NCI-H2107 (cell line): ENCODE measurements around the gene POP4.
A peak's percentile ranks its signal among the peaks of the same experiment; 100 is the strongest.
"Not testable (repeated sequence)": the region's sequence is repeated elsewhere in the genome, so short reads cannot be mapped to it uniquely, and the experiment has no call there.

ENCODE experiments used
- DNase-seq: peaks from one replicate; lab custom pipeline; 2025; lab: John Stamatoyannopoulos, UW

The POP4 gene, protein sequence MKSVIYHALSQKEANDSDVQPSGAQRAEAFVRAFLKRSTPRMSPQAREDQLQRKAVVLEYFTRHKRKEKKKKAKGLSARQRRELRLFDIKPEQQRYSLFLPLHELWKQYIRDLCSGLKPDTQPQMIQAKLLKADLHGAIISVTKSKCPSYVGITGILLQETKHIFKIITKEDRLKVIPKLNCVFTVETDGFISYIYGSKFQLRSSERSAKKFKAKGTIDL

DNA sequence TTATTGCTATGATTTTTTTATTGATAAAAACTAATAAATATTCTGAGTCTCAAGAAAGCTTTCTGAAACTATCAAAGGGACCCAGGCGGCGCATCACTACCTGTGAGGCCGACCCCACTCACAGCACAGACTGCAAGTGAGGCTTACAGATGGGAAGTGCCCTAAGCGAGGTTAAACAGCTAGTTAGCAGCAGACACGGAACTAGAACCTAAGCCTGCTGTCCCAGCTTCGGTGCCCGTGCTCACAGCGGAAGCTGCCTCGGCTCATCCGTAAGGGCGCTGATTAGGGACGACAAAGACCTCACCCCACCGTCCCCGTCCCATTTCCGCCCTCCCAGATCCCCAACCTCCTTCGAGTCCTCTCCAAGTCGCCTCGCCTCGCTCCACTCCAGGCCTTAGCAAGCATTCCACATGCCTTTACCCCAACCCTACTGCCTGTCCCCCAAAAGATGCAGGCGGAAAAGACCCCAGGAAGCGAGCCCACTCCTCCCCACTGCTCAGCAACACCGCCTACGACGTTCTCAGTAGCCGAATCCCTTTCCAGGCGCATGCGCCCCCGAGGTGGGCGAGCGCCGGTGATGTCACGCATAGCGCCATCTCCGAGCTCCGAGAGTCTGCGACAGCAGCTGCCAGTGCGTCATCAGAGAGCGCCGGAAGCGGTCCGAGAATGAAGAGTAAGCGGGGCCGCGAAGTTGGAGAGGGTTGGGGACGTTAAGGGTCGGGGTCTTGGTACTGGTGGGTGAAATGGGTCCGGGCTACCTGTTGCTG is at the start of gene POP4:
TSS of gene POP4 (plus strand) at position 631 of the 767 bp plus-strand sequence. CDS start at position 667, 36 bp downstream.
- peak; percentile 92 for DNase-seq

DNA sequence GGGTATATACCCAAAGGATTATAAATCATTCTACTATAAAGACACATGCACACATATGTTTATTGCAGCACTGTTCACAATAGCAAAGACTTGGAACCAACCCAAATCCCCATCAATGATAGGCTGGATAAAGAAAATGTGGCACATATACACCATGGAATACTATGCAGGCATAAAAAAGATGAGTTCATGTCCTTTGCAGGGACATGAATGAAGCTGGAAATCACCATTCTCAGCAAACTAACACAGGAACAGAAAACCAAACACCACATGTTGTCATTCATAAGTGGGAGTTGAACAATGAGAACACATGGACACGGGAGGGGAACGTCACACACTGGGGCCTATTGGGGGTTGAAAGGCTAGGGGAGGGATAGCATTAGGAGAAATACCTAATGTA is 47.0 kb upstream of the POP4 start:
- not testable (repeated sequence) for DNase-seq

GRCh38 chr19:29559743-29560142 is 46.3 kb upstream of the POP4 start:
- no peak for DNase-seq

GRCh38 chr19:29560313-29561075 is 45.6 kb upstream of the POP4 start:
- DNase-seq = peak; percentile 47

DNA sequence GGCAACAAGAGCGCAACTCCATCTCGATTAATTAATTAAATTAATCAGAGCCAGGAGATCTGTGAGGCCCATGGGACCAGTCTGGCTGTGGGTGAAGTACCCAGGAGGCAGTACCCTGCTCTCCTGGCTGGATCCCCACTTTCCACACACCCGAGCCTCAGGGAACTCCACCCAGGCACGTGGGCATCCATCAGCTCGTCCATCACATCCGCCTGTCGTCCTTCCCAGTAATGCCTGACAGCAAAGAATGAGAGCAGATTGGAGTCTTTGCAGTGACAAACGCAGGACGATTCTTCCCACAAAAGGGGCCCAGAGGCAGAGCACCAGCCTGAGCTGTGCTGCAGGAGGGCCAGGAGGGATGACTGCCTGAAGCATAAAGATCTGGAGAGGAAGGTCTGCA is 44.5 kb upstream of the POP4 start:
- no peak for DNase-seq

DNA sequence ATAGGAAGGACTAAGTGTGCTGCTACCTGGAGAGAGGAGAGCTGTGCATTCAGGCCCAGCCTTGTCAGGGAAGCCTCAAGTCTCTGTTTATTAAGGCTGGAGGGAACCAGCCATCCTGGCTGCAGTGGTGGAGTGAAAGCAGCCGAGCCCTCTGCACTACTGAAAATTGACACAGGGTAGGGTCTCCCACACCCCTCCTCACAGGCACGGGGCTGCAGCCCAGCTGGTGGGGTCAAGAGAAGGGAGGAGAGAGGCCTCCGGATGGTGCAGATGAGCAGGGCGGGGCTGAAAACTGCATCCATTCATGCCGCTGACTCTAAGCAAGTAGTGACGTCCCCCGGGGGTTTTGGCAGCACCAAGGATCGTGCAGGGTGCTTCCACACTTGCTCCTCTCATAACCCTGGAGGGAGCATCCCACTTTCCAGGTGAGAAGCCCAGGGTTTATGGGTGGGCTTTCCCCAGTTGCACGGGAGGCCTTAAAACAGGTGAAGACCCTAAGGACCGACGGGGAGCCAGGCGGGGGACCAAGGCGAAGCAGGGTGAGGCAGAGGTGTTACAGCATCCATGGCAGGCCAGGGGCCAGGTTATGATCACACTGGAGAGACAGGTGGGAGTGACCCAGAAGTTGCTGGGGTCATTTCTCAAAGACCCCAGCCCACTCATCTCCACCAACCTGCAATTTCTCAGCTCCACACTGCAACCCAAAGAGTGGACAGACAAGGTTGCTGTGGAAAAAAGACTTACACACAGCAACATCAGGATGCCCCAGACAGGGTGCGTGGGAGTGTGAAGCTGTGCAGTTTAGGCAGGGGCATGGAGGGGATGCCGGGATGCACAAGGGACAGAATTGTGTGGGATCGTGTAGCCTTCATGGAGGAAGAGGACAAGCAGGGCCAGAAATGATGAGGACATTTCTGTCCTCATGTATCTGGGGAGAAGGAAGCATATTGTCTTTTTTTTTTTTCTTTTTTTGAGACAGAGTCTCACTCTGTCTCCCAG is 43.5 kb upstream of the POP4 start:
- no peak for DNase-seq

GRCh38 chr19:29563486-29564101 is 42.5 kb upstream of the POP4 start:
- no peak for DNase-seq

DNA sequence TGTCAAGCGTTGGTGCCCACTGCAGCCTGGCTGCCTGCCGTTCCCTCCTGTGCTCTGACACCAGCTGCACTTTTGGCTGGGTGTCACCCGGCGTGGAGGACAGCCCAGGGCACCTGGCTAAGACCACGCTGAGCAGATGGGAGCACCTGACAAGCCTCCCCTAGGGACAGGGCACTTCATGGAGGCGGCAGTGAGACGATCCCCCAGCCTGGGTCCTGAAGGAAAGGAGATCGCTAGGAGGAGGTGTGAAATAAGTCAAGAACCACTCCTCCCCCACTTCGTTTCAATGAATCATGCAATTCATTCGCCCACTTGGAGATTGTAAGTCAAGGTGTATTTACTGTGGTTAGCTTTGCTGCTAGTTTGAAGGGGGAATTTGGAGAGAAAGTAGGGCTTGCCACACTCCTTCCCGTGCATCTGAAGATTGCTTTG is 41.5 kb upstream of the POP4 start:
- DNase-seq = peak; percentile 48

GRCh38 chr19:29565171-29565570 is 40.9 kb upstream of the POP4 start:
- no peak for DNase-seq

DNA sequence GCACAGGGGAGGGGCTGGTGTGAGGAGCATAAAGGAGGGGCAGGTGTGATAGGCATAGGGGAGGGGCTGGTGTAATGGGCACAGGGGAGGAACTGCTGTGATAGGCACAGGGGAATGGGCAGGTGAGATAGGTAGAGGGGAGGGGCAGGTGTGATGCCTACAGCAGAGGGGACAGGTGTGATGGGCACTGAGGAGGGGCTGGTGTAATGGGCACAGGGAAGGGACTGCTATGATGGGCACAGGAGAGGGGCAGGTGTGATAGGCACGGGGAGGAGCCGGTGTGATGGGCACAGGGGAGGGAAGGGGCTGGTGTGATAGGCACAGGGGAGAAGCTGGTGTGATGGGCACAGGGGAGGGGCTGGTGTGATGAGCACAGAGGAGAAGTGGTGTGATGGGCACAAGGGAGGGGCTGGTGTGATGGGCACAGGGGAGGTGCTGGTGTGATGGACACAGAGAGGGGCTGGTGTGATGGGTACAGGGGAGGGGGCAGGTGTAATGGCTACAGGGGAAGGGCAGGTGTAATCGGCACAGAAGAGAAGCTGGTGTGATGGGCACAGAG is 39.5 kb upstream of the POP4 start:
- no peak for DNase-seq

DNA sequence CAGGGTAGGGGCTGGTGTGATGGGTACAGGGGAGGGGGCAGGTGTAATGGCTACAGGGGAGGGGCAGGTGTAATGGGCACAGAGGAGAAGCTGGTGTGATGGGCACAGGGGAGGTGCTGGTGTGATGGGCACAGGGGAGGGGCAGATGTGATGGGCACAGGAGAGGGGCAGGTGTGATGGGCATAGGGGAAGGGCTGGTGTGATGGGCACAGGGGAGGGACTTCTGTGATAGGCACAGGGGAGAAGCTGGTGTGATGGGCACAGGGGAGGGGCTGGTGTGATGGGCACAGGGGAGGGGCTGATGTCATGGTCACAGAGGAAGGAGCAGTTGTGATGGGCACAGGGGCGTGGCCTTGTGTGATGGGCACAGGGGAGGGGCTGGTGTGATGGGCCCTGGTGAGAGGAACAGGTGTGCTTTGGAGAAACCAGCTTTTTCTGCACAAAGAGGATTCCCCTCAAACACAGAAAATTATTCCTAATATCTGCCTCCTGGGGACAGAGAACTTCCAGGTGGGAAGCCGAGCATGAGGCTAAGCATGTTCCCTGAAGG is 38.6 kb upstream of the POP4 start:
- no peak for DNase-seq

DNA sequence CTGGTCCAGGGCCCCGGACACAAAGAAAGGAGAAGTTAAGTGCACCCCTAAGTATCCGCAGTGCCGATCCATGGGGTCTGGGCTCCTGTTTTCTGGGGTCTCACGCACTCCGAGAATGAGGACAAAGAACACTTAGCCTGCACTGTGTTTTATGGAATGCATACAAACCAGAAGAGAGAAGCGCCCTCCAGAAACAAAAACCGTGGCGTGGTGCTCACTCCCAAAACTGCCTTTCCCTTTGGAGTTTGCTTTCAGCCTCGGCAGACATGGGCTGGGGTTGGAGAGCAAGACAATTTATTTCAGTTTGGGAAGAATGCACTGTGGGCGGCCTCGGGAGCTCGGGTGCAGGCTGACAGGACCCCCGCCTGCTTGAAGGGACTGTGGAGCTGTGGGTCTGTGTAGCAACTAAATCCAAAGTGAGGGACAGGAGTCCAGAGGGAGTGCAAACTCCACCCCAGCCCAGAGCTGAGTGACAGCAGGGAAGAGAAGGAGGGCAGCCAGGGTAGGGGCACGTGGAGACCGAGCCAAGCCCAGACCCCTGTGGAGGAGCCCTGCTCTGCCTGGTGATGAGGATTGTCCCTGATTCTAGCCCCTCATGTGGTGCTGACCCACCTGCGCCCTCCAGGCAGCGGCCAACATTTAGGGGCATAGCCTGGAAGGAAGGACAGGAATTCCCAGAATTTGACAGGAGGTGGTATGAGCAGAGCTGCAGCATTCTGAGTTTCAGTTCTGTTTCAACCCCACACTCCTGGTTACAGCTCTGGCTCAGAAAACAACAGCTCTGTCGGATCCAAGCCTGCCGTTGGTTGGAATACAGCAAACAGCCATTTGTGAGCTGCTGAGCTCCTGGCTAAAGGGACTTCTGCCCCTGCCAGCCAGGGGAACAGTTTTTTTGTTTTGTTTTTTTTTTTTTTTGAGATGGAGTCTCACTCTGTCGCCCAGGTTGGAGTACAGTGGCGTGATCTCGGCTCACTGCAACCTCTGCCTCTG is 37.8 kb upstream of the POP4 start:
- DNase-seq = no peak

DNA sequence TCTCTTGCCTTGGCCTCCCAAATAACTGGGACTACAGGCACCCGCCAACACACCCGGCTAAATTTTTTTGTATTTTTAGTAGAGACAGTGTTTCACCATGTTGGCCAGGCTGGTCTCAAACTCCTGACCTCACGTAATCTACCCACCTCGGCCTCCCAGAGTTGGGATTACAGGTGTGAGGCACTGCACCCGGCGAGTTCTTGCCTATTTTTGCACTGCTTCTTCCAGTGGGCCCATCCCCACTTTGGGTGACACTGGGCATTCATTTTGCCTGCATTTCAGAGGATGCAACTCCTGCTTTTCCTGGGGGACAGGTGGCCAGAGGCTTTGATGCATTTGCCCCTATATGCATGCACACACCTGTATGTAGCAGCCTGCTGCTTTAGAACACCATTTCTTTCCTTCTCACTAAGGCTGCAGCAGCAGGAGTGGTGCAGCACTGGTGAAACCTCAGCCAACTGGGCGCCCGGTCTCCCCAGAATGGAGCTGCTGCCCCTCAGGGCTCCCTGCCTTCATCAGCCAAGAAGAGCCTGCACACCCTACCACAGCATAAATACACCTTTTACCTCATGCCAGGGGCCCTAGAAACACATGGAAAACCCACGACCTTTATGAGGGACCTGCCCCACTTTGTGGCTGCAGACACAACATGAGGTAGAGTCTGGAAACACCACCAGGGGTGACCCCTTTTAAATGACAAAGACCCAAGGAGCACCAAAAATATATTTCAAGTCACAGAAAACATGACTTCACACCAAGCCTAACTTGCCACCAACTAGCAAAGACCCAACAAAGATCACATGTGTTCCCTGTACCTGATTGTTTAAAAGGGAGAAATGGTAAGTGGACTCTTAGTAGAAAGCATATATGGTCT is 36.8 kb upstream of the POP4 start:
- DNase-seq = no peak

DNA sequence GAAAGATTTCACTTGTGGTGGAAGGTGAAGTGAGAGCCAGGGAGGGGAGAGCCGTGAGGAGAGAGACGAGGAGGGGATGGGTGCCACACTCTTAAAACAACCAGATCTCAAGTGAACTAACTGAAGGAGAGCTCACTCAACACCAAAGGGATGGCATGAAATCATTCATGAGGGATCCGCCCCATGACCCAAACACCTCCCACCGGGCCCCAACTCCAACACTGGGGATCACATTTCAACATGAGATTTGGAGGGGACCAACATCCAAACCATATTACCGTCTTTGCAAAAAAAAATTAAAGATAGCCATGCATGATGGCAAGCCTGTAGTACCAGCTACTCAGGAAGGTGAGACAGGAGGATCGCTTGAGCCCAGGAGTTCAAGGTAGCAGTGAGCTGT is 34.9 kb upstream of the POP4 start:
- no peak for DNase-seq

DNA sequence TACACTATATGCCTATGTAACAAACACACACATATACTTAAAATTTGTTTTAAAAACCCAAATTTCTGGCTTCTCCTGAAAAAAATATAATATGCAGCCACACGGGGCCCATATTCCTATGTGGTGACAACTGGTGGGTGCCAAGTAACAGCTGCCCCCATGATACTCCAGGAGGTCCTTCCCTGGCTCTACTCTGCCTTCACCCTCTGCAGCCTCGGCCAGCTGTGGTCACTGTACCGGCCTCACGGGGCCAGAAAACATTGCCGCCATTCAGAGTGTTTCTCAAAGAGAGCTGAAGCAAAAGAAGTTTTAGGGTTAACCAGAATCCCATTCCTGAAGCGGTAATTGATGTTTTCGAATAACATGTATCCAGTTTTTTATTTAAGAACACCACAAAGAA is 32.6 kb upstream of the POP4 start:
- DNase-seq = no peak

DNA sequence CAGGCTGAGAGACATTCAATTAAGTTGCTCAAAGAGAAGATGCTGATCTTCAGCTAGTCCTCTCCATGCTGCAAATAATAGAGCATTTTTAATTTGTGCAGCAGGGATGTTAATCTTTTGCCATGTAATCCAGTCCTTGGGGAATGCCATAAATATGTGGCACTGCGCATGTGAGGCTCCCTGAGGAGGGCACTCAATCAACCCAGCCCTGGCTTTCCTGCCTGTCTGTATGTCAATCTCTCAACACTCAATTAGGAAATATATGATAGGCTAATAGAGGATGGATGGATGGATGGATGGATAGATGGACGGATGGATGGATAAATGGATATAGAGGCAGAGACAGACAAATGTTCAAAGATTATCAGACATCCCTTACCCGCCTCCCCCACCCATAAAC is 31.6 kb upstream of the POP4 start:
- no peak for DNase-seq

GRCh38 chr19:29576046-29576606 is 30.0 kb upstream of the POP4 start:
- DNase-seq = no peak
